ENCODE measurements around the gene NFIA.

- TF ChIP-seq CTCF (optimal IDR thresholded peaks at IDR 0.05 in 1 of 3, IDR thresholded peaks at IDR 0.05 in 1 of 3, conservative IDR thresholded peaks at IDR 0.05 in 1 of 3; ENCODE audit: extremely low read depth in 1 of 3, insufficient read depth in 2 of 3, low read length in 3 of 3) (no peak), EZH2 (IDR thresholded peaks at IDR 0.05; ENCODE audit: low read length) (no peak)
Measured at GRCh38 chr1:61169045-61169444, 86.7 kb downstream of the NFIA start.
